ENCODE data around the gene AURKAIP1.

DNA sequence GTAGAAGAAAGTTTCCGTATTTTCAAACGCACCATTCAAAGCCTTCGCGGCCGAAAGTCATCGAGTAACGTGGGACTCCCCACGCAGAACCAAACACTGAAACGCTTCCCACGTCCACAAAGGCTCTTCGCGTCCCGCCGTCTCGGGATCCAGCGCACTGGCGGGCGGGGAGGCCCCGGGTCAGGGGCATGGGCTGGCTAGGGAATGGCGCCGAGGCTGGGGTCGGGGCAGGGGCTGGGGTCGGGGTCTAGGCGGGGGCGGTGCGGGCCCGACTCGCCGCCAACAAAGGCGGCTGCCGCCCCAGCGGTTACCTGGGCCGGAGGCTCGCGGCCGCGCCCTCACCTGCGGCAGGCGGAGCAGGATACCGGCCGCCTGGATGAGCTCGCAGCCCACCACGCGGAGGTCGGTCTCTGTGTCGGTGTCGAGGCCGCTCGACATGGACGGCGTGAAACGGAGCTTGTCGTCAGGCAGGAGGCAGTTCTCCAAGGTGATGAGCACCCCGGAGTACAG lies 23.7 kb upstream of the AURKAIP1 start:
- TF ChIP-seq CTCF (IDR thresholded peaks at IDR 0.05; ENCODE audit: low read length): no peak
- no peak for TF ChIP-seq EZH2 (optimal IDR thresholded peaks at IDR 0.05; ENCODE audit: low read depth, low read length)
- TF ChIP-seq EZH2phosphoT487 (IDR thresholded peaks at IDR 0.05; ENCODE audit: low read length): no peak
